SK-N-MC (cell line): ENCODE measurements around the gene M6PR.

Experiments
- EZH2 ChIP-seq: fragments of 200-600 bp; sonication (generic); IDR thresholded peaks from one replicate; pipeline ENCODE4 v1.6.1; 2017; ENCODE audit warnings: antibody characterized with exemption
- FOXP2 ChIP-seq: optimal IDR thresholded peaks from 2 replicates; pipeline ENCODE3; 2011; ENCODE audit warnings: mild to moderate bottlenecking, moderate library complexity; ENCODE audit not compliant: insufficient read depth; ENCODE audit errors: extremely low read length, control extremely low read depth
- POLR2AphosphoS5 ChIP-seq: IDR thresholded peaks from 2 replicates; pipeline ENCODE4 v1.6.1; 2012; ENCODE audit warnings: mild to moderate bottlenecking, low read depth, low read length, borderline replicate concordance

GRCh38 chr12:8969861-8970411, 20.5 kb upstream of the M6PR start:
- TF ChIP-seq EZH2 (no peak), POLR2AphosphoS5 (no peak), FOXP2 (no peak)
